GM18499 (cell line): ENCODE results near the gene TRPC4.

Experiments used
- ATAC-seq: cut with Tn5 transposase; IDR thresholded peaks from one replicate; pipeline ENCODE4 v1.9.1; 2021; ENCODE audit warnings: moderate number of reproducible peaks; ENCODE audit not compliant: insufficient read depth, unreplicated experiment

The TRPC4 gene

DNA sequence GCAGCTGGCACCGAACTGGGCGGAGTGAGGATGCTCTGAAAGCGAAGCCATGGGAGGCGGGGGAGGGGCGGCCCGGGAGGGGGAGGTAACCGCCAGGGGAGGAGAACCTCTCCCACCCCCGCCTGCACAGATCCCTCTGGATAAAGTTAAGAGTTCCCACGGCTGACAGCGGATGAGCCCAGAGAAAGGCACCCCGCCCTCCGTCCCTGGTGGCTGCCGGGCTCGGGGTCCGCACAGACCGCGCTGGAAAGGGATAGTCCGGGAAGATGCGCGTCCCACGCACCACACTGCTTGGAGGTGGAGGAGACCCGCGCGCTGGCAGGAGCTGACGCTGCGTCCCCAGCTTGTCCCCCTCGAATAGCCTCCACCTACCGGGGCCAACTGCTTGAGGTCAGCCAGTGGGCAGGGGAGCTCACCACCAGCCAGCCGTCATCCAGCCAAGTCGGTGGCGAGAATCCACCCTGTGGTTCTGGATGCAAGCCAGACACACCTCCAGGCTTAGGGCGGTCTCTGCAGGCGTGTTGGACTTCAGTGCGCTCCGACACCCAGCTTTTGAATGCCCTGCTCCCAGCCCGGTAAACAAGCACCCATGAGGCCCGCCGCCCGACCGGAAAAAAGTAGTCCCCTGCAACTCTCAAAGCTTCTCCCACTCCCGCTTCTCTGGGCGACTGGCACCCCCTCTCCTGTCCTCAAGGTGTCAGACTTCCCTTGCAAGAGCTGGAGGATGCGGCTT, at the start of gene TRPC4:
Gene TRPC4 (minus strand): TSS at position 17 of the 733 bp plus-strand sequence. CDS start 86,439 bp downstream, outside the sequence.
- no peak for ATAC-seq

GRCh38 chr13:37918751-37919150, 49.2 kb upstream of the TRPC4 start:
- no peak for ATAC-seq

GRCh38 chr13:37918116-37918714, 48.6 kb upstream of the TRPC4 start:
- ATAC-seq, result no peak

- no peak for ATAC-seq
Observed at GRCh38 chr13:37914781-37915391, 45.3 kb upstream of the TRPC4 start.

GRCh38 chr13:37910790-37911189, 41.2 kb upstream of the TRPC4 start:
- ATAC-seq, result no peak

- ATAC-seq, result no peak
Observed at GRCh38 chr13:37906880-37907279, 37.3 kb upstream of the TRPC4 start.

DNA sequence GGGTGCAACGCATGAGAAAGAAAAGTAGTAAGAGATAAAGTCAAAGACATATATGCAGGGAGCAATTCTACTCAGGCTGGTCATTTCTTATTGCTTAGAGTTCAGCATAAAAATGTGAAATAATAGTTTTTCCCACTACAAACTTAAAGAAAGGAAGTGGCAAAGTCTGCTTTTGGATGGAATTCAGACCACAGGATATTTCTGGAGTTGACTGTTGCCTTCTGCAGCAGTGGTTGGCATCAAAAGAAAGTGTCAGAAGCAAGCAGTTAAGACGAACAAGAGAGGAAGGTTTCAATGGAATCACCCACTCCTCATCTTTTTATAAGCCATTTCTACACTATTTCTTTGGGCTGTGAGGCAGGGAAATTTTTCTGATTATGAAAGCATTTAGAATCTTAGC, 36.2 kb upstream of the TRPC4 start:
- no peak for ATAC-seq

DNA sequence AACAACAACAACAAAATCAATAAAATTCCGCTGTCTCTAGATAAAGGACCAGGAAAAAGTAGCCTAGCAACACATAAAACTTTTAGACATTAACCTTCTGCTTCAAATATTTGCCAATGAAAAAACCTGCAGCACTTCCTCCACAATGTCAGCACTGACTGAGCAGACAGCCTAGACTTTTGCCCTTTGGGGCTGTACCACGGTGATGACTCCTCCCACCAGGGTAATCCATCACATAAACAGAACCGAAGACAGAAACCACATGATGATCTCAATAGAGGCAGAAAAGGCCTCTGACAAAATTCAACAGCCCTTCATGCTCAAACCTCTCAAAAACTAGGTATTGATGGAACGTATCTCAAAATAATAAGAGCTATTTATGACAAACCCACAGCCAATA, 30.2 kb upstream of the TRPC4 start:
- ATAC-seq, result no peak

DNA sequence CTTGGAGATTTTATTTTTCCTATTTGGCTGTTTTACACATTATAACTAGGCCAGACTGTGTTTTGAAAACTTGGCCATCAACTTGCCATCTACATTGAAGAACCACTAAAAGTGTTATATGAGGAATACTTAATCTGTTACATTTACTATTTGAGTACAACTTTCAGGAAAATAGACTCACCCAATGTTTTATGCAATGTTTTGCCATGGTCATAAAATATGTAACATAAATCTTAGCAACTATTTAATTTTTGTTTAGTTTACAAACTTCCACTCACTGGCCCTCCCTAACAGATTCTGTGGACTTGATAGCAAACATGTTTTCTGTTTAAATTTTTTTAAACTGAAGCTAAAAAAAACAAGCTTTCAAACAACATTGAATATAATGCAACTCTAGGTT, 23.7 kb upstream of the TRPC4 start:
- ATAC-seq, result no peak

- no peak for ATAC-seq
Observed at GRCh38 chr13:37889820-37890219, 20.2 kb upstream of the TRPC4 start.

DNA sequence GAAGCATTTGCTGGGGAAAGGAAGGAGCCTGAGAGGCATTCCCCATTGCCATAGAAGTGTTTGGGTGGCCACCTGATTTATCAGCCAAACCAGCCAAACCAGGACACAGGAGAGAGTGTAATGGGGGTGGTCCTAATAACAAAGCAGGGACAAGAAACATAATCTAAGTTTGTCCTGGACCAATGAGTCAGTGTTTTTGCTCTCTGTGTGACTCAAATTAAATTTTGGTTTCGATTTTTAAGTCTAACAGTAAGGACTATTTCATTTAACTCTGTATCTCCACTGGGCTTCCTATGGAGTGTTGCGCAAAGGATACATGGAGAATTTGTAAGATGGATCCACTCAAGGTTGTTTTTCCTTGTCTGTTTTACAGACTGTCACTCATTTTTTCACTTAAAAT, 19.5 kb upstream of the TRPC4 start:
- no peak for ATAC-seq

DNA sequence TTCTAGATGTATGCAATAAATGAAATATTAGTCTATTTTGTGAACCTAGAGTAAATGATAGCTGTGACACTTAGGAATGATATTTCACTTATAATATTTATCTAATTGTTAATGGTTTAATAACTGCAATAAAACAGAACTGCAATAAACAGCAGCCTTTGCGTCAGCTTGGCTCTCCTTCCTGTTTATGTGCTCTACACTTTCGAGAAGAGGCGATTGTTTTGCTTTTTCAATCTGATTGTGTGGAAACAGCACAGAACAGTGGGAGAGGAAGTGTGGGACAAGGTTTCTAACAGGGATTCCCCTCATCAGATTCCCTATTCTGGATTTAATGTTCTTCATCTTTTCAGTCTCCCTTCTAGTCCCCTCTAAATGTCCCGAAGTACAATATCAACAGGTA, 17.3 kb upstream of the TRPC4 start:
- no peak for ATAC-seq

GRCh38 chr13:37884674-37885073, 15.1 kb upstream of the TRPC4 start:
- ATAC-seq, result no peak

DNA sequence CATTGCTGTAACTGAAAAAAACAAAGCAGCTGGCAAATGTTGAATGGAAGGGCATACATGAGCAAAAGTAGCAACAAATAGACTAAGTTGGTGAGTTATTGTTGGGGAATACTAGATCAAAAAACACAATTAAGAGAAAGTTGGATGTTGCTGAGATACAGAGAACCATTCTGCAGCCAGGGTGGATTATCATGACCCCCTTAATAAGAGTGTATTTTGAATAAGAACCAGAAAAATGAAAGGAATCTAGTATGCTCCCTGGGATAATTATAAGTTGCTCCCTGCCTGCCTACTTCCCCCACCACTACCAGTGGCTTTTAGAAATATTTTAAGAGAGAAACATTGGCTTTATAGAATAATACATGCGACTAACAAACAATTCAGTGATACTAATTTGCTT, 14.5 kb upstream of the TRPC4 start:
- ATAC-seq, result no peak

DNA sequence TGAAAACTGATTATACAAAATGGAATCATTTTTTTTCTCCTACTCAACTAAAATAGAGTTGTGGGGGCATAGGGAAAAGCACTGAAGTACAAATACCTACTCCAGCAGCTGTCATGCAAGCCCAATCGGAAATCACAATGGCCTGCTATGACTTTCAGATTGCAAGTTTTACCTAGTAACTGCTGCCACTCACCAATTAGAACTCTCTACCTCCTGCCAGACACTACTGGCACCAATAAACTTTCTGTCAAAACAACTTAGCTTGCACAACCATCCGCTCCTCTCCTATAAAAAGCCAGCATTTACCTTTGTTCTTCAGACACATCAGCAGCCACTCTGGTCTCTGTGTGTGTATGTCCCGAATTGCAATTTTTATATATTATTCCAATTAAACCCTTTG, 9.3 kb upstream of the TRPC4 start:
- no peak for ATAC-seq

- no peak for ATAC-seq
Observed at GRCh38 chr13:37878496-37878895, 8.9 kb upstream of the TRPC4 start.

DNA sequence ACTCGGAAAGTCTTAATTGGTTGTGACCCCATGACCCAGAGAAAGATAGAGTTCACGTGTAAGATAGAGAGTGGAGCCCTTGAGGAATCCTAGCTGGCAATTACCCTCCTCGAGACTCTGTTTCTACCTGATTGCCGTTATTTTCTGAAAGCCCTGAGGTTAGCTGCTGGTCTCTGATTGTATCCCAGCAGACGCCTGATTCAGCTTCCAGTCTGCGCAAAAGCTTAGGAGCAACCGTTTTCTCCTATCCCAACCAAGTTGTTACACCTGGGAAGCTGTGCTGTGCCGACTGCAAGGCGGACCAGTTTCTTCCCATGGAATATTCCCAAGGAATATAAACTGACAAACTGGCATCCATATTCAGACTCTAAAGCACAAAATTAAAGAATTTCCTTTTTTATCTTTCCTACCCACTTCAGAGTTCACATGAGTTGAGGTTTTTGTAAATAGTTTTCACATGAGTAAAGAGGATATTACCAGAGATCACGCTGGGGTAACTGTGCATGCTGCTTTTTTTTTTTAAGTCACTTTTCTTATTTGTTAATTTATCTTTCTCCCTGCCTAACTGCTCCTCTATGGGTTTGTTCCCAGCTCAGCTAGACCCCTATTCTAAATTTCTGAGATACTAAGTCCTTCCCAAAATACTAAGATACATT, 1.5 kb upstream of the TRPC4 start:
- ATAC-seq, result no peak

DNA sequence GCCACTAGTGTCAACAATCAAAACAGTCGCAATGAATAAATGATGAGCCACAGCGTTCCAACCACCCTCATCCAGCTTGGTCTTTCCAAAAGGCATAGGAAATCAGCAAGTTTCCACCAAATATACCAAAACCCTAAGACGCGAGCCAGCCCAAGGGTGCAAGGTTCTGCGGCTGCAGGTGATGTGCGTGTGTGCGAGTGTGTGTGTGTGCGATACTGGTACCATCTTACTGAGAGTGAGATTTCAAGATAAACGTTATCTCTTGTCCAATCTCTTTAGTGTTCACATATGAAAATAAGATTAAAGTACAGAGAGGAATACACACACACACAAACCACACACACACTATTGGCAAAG, 895 bp upstream of the TRPC4 start:
- no peak for ATAC-seq

- no peak for ATAC-seq
Observed at GRCh38 chr13:37869506-37869755, 141 bp downstream of the TRPC4 start.

GRCh38 chr13:37868691-37869505, 674 bp downstream of the TRPC4 start:
- ATAC-seq, result no peak

GRCh38 chr13:37863708-37864107, 5.9 kb downstream of the TRPC4 start:
- no peak for ATAC-seq
